Measurements from ENCODE around the gene PPP1R7.

- no peak for TF ChIP-seq POLR2A (IDR thresholded peaks at IDR 0.05)
- TF ChIP-seq POLR2AphosphoS5 (IDR thresholded peaks at IDR 0.05): no peak
- no peak for TF ChIP-seq CTCF (IDR thresholded peaks at IDR 0.05)
Measured at GRCh38 chr2:241142593-241142992, 7.7 kb upstream of the PPP1R7 start.
